Activated CD8-positive, alpha-beta T cell treated with anti-CD3 and anti-CD28 coated beads for 36 hours (primary cell): Measurements from ENCODE around the gene EVC2. TPM values are rescaled to one million over a fixed set of nuclear protein-coding genes. Genes with fewer than 3 reads are reported as not detected.

Source experiments
- ATAC-seq: fragments of 200-7000 bp; cut with Tn5 transposase; one replicate; pipeline ENCODE4 v1.10.0; 2021; ENCODE audit warnings: mild to moderate bottlenecking, moderate library complexity
- CTCF ChIA-PET: fragments of 350-600 bp; sonication (Branson Sonifier 250); formaldehyde crosslinking; loops from one replicate; lab custom pipeline; 2021; ENCODE audit warnings: antibody characterized with exemption; lab: Charles Lee
- POLR2A ChIA-PET: fragments of 350-600 bp; sonication (Branson Sonifier 250); formaldehyde crosslinking; loops from one replicate; lab custom pipeline; 2021; ENCODE audit warnings: antibody characterized with exemption; lab: Charles Lee
- DNase-seq: peaks from one replicate; pipeline ENCODE4 v3.0.0-alpha.2; 2020
- H3K27ac Mint-ChIP-seq: one replicate; pipeline ENCODE4 v1.8.0; 2021; ENCODE audit warnings: mild to moderate bottlenecking, mixed read lengths
- H3K27me3 Mint-ChIP-seq: one replicate; pipeline ENCODE4 v1.8.0; 2021; ENCODE audit warnings: mixed read lengths
- H3K36me3 Mint-ChIP-seq: one replicate; pipeline ENCODE4 v1.8.0; 2021; ENCODE audit warnings: low read depth, mixed read lengths
- H3K4me1 Mint-ChIP-seq: one replicate; pipeline ENCODE4 v1.8.0; 2021; ENCODE audit warnings: low read depth, mixed read lengths
- H3K4me3 Mint-ChIP-seq: one replicate; pipeline ENCODE4 v1.8.0; 2021; ENCODE audit warnings: mild to moderate bottlenecking, moderate library complexity, mixed read lengths
- H3K9me3 Mint-ChIP-seq: one replicate; pipeline ENCODE4 v1.8.0; 2021; ENCODE audit warnings: mixed read lengths
- intact Hi-C: fragments of 100-400 bp; cut with micrococcal nuclease; formaldehyde crosslinking; loops from one replicate; pipeline ENCODE4 v1.10.0; 2022
- total RNA-seq, 2 experiments: library from RNA; stranded (reverse); gene quantifications; one replicate each; pipeline ENCODE4 v1.2.3, GENCODE V29; 2021
- TF ChIP-seq, protein P1 (sequence below): fragments of 200-600 bp; IDR thresholded peaks from one replicate; pipeline ENCODE4 v1.8.0; 2022; ENCODE audit warnings: antibody characterized with exemption, mild to moderate bottlenecking

Gene EVC2
- total RNA-seq, 2 experiments from 2014 or later, result 0.83 to 1.3 TPM

DNA sequence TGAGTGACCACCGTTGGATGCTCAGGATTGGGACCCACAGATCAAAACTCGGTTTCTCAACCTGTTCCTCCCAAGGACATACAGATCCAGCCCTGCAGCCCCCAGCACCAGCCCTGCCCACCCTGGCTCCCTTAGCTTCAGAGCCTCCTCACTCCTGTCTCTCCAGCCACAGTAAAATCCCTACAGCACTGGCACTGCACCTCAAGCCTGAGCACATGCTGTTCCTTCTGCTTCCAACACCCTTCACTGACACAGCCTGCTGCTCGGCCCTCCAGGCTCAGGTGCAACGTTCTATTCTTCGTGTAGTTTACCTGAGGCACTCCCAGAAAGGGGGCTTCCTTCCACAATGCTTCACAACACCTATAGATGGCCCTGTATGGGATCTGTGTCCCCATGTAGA lies 163.6 kb downstream of the EVC2 start:
- no peaks in the 10 kb centered on the region for H3K4me1 Mint-ChIP-seq
- no peaks in the 10 kb centered on the region for H3K27me3 Mint-ChIP-seq
- peaks cover 4% of the 10 kb centered on the region for H3K9me3 Mint-ChIP-seq
- ChIA-PET POLR2A (no interaction called here), CTCF (no interaction called here)
- TF ChIP-seq, protein P1, sequence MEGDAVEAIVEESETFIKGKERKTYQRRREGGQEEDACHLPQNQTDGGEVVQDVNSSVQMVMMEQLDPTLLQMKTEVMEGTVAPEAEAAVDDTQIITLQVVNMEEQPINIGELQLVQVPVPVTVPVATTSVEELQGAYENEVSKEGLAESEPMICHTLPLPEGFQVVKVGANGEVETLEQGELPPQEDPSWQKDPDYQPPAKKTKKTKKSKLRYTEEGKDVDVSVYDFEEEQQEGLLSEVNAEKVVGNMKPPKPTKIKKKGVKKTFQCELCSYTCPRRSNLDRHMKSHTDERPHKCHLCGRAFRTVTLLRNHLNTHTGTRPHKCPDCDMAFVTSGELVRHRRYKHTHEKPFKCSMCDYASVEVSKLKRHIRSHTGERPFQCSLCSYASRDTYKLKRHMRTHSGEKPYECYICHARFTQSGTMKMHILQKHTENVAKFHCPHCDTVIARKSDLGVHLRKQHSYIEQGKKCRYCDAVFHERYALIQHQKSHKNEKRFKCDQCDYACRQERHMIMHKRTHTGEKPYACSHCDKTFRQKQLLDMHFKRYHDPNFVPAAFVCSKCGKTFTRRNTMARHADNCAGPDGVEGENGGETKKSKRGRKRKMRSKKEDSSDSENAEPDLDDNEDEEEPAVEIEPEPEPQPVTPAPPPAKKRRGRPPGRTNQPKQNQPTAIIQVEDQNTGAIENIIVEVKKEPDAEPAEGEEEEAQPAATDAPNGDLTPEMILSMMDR, result no peak
- ATAC-seq (no peak), DNase-seq (no peak)
- no peaks in the 10 kb centered on the region for H3K36me3 Mint-ChIP-seq
- intact Hi-C loops, result no loop called here
- H3K4me3 Mint-ChIP-seq, result no peak overlapping the region
- H3K27ac Mint-ChIP-seq, result no peak overlapping the region

DNA sequence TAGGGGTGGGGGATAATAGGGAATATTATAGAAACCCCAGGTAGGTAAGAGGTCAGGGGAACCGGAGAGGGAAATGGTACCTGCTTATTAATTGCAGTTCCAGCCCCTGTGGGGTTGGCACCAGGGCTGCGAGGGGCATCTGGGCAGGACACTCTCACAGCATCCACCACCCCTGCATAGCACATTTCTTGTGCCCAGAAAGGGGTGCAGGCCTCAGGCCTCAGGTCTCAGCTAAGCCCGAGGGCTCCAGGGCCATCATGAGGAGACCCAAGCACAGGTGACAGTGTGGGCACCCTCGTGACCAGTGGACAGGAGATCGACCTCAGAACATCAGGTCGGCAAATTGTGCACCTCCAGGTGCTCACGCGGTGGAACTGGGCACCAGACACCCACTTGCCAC lies 164.7 kb downstream of the EVC2 start:
- Mint-ChIP-seq H3K9me3 (no peaks in the 10 kb centered on the region), H3K4me3 (no peak overlapping the region), H3K36me3 (no peaks in the 10 kb centered on the region), H3K4me1 (no peaks in the 10 kb centered on the region), H3K27me3 (no peaks in the 10 kb centered on the region), H3K27ac (no peak overlapping the region)
- ATAC-seq, result no peak
- intact Hi-C loops, result no loop called here
- TF ChIP-seq, protein P1, result no peak
- CTCF ChIA-PET, result no interaction called here
- no peak for DNase-seq
- POLR2A ChIA-PET, result no interaction called here

DNA sequence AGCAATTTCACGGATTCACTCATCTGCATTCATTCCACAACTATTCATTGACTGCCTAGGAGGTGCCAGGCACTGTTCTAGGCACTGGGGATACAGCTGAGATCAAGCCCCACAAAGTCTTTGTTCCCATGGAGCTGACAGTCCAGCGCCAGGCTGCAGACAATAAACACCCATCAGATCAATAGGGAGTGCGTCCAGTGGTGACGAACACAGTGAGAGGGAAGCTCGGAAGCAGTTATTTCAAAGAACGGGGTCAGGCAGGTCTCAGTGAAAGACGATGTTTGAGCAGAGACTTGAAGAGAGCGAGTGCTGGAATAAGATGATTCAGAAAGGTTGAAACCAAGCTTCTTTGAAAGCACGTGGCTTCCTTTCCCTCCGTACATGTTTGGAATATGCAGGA lies 167.2 kb downstream of the EVC2 start:
- POLR2A ChIA-PET, result no interaction called here
- H3K4me3 Mint-ChIP-seq, result no peak overlapping the region
- no peaks in the 10 kb centered on the region for H3K9me3 Mint-ChIP-seq
- no peaks in the 10 kb centered on the region for H3K27me3 Mint-ChIP-seq
- H3K36me3 Mint-ChIP-seq, result no peaks in the 10 kb centered on the region
- ATAC-seq, result no peak
- CTCF ChIA-PET, result no interaction called here
- TF ChIP-seq, protein P1, result no peak
- DNase-seq, result no peak
- H3K27ac Mint-ChIP-seq, result no peak overlapping the region
- H3K4me1 Mint-ChIP-seq, result no peaks in the 10 kb centered on the region
- intact Hi-C loops, result no loop called here

DNA sequence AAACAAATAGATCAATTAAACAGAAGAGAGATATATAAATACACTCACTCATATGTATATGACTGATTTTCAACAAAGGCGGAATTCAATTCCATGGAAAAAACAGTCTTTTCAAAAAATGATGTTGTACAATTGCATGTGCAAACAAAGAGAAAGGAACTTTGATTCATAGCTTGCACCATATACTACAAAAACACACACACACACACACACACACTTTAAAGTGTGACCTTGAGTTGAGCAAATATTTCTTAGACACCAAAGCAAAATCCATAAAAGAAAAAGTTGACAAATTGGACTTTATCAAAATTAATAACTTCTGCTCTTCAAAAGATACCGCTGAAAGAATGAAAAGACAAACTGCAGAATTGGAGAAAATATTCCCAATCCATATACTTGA lies 168.8 kb downstream of the EVC2 start:
- Mint-ChIP-seq H3K4me1 (no peaks in the 10 kb centered on the region), H3K36me3 (no peaks in the 10 kb centered on the region), H3K27me3 (no peaks in the 10 kb centered on the region), H3K27ac (no peak overlapping the region), H3K9me3 (peaks cover 7% of the 10 kb centered on the region), H3K4me3 (no peak overlapping the region)
- TF ChIP-seq, protein P1, result no peak
- DNase-seq, result no peak
- ChIA-PET CTCF (no interaction called here), POLR2A (no interaction called here)
- ATAC-seq, result no peak
- intact Hi-C loops, result no loop called here

- ChIA-PET POLR2A (no interaction called here), CTCF (no interaction called here)
- Mint-ChIP-seq H3K9me3 (peaks cover 9% of the 10 kb centered on the region), H3K36me3 (no peaks in the 10 kb centered on the region), H3K27me3 (no peaks in the 10 kb centered on the region), H3K4me3 (no peak overlapping the region), H3K4me1 (no peaks in the 10 kb centered on the region), H3K27ac (no peak overlapping the region)
- intact Hi-C loops, result no loop called here
- DNase-seq, result no peak
- ATAC-seq, result no peak
- TF ChIP-seq, protein P1, result no peak
These were observed 176.3 kb downstream of the EVC2 start for GRCh38 chr4:5532100-5532499.
